Measurements from ENCODE around the gene CDC73.

CDC73 gene

GRCh38 chr1:193299038-193299437, 177.2 kb downstream of the CDC73 start:
- no peak for FAIRE-seq

- FAIRE-seq, result no peak
Measured at GRCh38 chr1:193301746-193302145, 179.9 kb downstream of the CDC73 start.

GRCh38 chr1:193303849-193304248, 182.0 kb downstream of the CDC73 start:
- no peak for FAIRE-seq

Data from G401.6 (cell line).